Suprapubic skin (tissue), 4 donors: ENCODE results near the gene JUP. TPM values are rescaled to one million over a fixed set of nuclear protein-coding genes. Genes with fewer than 3 reads are reported as not detected.
A peak's percentile ranks its signal among the peaks of the same experiment; 100 is the strongest.

Experiments used
- DNase-seq, 2 donors: peaks; one replicate each; pipeline ENCODE4 v3.0.0-alpha.2; 2019; ENCODE audit warnings: low spot score in 2 of 2
- H3K27ac ChIP-seq: fragments of 200-600 bp; sonication (generic); one replicate; pipeline ENCODE4 v1.5.1; 2019
- H3K27me3 ChIP-seq: fragments of 200-600 bp; sonication (generic); one replicate; pipeline ENCODE4 v1.5.1; 2019
- H3K36me3 ChIP-seq: fragments of 200-600 bp; sonication (generic); one replicate; pipeline ENCODE4 v1.5.1; 2019
- H3K4me1 ChIP-seq: fragments of 200-600 bp; sonication (generic); one replicate; pipeline ENCODE4 v1.5.1; 2019
- H3K4me3 ChIP-seq: fragments of 200-600 bp; sonication (generic); one replicate; pipeline ENCODE4 v1.5.1; 2019; ENCODE audit warnings: mild to moderate bottlenecking
- H3K9me3 ChIP-seq: fragments of 200-600 bp; sonication (generic); one replicate; pipeline ENCODE4 v1.5.1; 2019
- CTCF ChIP-seq, 2 donors: fragments of 200-600 bp in 1 of 2; fragments of 450-650 bp in 1 of 2; sonication (generic) in 1 of 2; IDR thresholded peaks; one replicate each; pipeline ENCODE4 v1.5.1; 2016 to 2019; ENCODE audit warnings: antibody characterized with exemption in 2 of 2, mild to moderate bottlenecking in 1 of 2, moderate library complexity in 1 of 2
- EP300 ChIP-seq: sonication (generic); formaldehyde crosslinking; IDR thresholded peaks from one replicate; pipeline ENCODE4 v1.6.1; 2017; ENCODE audit warnings: antibody characterized with exemption
- POLR2A ChIP-seq, 2 donors: fragments of 450-650 bp; IDR thresholded peaks; one replicate each; pipeline ENCODE4 v1.6.1; 2017; ENCODE audit warnings: antibody characterized with exemption in 2 of 2, mild to moderate bottlenecking in 2 of 2, moderate library complexity in 2 of 2
- POLR2AphosphoS5 ChIP-seq, 3 donors: sonication (generic); formaldehyde crosslinking; IDR thresholded peaks; one replicate each; pipeline ENCODE4 v1.6.1; 2017; ENCODE audit warnings: antibody characterized with exemption in 3 of 3
- WGBS: methylation state at CpG from one replicate; pipeline ENCODE4 v1.1.5; 2018; 5-methylcytosine and 5-hydroxymethylcytosine counted together
- total RNA-seq, 4 donors: library from RNA; depleted of rRNA; stranded (reverse); fragments of >200 nt; gene quantifications; one replicate each; pipeline ENCODE4 v1.1.0, GENCODE V29; 2016

Gene JUP
- total RNA-seq, 4 donors from 2014 or later: 1,107 to 2,369 (median 1,992) TPM

- no peaks in the 10 kb centered on the region for H3K27me3 ChIP-seq
- peak within 1 kb of the TSS; percentile 82 for H3K4me3 ChIP-seq
- peaks cover 5% of the 10 kb centered on the region for H3K36me3 ChIP-seq
- peak within 1 kb of the TSS; percentile 66 for H3K27ac ChIP-seq
- 0% methylated on average over 15 of the region's 96 CpGs for WGBS
- peak in 1 of 2 donors; percentile 81 for DNase-seq
- no peaks in the 10 kb centered on the region for H3K9me3 ChIP-seq
- peak; percentile 41 to 79 for TF ChIP-seq CTCF (IDR thresholded peaks at IDR 0.05)
- TF ChIP-seq EP300: no peak
- peaks cover 44% of the 10 kb centered on the region for H3K4me1 ChIP-seq
Measured at GRCh38 chr17:41811549-41812380, 25.3 kb upstream of the JUP start, which contains the start of gene P3H4. P3H4 (minus strand) TSS chr17:41811949; CDS start chr17:41811915, 34 bp downstream.

- no peaks in the 10 kb centered on the region for H3K27me3 ChIP-seq
- peak in 1 of 2 donors; percentile 73 for DNase-seq
- 39% methylated on average over 21 of the region's 58 CpGs for WGBS
Measured at GRCh38 chr17:41810659-41811548, 24.4 kb upstream of the JUP start.

DNA sequence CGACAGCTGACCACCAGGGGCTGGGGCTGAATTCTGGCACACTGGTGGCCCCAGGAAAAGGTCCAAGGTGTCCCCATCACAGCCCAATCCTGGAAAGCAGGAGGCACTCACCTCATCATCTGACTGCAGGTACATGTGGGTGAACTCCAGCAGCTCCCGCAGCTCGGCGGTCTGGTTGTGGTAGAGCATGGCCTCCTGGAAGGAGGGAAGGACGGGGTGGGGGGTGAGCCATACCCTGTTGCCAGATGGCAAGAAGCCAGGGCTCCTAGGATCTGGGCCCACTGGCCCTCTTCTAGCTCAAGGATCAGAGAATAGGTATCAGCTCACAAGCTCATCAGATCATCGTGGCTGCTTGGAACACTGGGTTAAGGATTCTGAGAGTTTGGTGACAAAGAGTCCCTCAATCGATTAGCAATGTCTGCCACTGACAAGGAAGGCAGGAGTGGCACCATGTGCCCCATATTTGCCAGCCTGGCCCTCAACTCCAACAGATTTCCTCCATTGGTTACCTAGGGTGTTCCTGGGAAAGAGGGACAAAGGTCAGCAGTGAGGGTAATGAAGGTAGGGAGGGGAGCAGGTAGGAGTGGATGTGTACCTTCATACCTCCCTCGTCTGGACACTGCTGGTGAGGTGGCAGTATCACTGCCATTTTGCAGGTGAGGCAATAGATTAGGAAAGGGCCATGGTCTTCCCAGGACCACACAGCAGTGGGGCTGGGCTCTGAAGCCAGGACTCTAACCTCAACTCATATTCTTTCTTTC, 20.4 kb upstream of the JUP start:
- 81% methylated on average over 6 of the region's 8 CpGs for WGBS
- TF ChIP-seq POLR2A (IDR thresholded peaks at IDR 0.05) (no peak), POLR2AphosphoS5 (IDR thresholded peaks at IDR 0.05) (no peak), CTCF (IDR thresholded peaks at IDR 0.05) (no peak), EP300 (no peak)
- H3K27ac ChIP-seq: no peak overlapping the region
- peaks cover 22% of the 10 kb centered on the region for H3K4me1 ChIP-seq
- H3K27me3 ChIP-seq: no peaks in the 10 kb centered on the region
- no peak for DNase-seq
- H3K9me3 ChIP-seq: no peaks in the 10 kb centered on the region
- H3K36me3 ChIP-seq: peaks cover 5% of the 10 kb centered on the region
- H3K4me3 ChIP-seq: no peak overlapping the region

More at GRCh38 chr17:41810659-41811548, 24.4 kb upstream of the JUP start:
- no peak for TF ChIP-seq EP300
- no peak for TF ChIP-seq CTCF (IDR thresholded peaks at IDR 0.05)
- no peak for TF ChIP-seq POLR2AphosphoS5 (IDR thresholded peaks at IDR 0.05)
- no peak for TF ChIP-seq POLR2A (IDR thresholded peaks at IDR 0.05)
- Histone ChIP-seq H3K9me3 (no peaks in the 10 kb centered on the region), H3K27ac (peak overlapping the region; percentile 66), H3K36me3 (peaks cover 5% of the 10 kb centered on the region), H3K4me3 (peak overlapping the region; percentile 82), H3K4me1 (peaks cover 44% of the 10 kb centered on the region)

DNA sequence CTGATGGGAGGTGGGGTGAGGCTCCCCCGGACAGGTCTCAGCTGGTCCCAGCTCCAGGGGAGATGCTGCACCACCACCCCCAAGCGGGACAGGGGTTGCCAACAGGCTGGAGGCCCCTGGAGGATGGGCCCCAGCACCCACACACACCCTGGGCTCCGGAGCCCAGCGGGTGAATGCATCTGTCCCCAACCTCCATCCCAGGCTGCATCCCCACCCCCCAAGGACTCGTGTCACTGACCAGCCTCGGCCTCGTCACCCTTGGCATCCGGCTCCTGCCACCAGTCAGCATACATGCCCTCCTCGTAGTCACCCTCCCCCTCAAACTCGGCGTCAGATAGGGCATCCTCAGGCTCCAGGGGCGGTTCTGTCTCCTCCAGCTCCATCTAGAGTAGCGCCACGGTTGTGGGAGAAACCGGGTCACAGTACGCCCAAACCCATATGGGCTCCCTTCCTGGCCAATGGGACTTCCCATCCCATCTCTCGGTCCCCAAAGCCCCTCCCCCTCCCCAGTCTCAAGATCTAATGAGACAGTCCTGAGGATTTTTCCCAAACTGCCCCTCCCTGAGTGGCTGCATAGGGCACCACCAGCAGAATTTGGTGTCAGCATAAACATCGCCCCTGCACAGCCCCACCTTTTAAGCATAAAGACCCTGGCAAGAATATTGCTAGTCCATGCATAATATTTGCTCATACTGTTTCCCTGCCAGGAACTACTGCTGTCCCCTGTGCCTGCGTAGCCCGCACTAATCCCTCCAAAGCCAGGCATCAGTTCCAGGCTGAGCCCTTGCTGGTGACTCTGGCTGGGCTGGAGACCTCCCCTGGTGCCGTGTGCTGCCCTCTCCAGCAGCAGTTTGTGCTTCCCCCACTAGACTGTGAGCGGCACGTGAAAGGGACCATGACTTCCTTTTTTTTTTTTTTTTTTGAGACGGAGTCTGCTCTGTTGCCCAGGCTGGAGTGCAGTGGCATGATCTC, 16.8 kb upstream of the JUP start:
- H3K27me3 ChIP-seq: no peaks in the 10 kb centered on the region

More for the DNA sequence above, 16.8 kb upstream of the JUP start:
- Histone ChIP-seq H3K9me3 (no peaks in the 10 kb centered on the region), H3K27ac (no peak overlapping the region), H3K36me3 (peaks cover 5% of the 10 kb centered on the region), H3K4me1 (peaks cover 24% of the 10 kb centered on the region), H3K4me3 (no peak overlapping the region)
- WGBS: 72% methylated on average over 22 of the region's 24 CpGs
- TF ChIP-seq EP300 (no peak), POLR2A (IDR thresholded peaks at IDR 0.05) (no peak), POLR2AphosphoS5 (IDR thresholded peaks at IDR 0.05) (no peak), CTCF (IDR thresholded peaks at IDR 0.05) (no peak)
- no peak for DNase-seq
